Stimulated activated CD4-positive, alpha-beta T cell treated with anti-CD3 and anti-CD28 coated beads, TNF-alpha, amount 100 ng/mL, for 1 hour (primary cell): ENCODE data around the gene ACVR1.

Experiments
- DNase-seq, 3 donors: peaks; one replicate each; pipeline ENCODE4 v3.0.0-alpha.2; 2020; ENCODE audit warnings: low read depth in 3 of 3, low spot score in 1 of 3

Gene ACVR1

GRCh38 chr2:157876066-157876785, at the start of gene ACVR1:
Gene ACVR1, minus strand, starts transcription at chr2:157876330. Its CDS starts 76,837 bp downstream, at chr2:157799493.
- DNase-seq = peak; percentile 31 to 64 (median 59)

- no peak for DNase-seq
Observed at GRCh38 chr2:157925071-157925470, 48.9 kb upstream of the ACVR1 start.

GRCh38 chr2:157923598-157924217, 47.6 kb upstream of the ACVR1 start:
- DNase-seq = no peak

- DNase-seq = no peak
Observed at GRCh38 chr2:157922815-157923214, 46.7 kb upstream of the ACVR1 start.

- no peak for DNase-seq
Observed at GRCh38 chr2:157922336-157922735, 46.2 kb upstream of the ACVR1 start.

- DNase-seq = no peak
Observed at GRCh38 chr2:157920736-157921135, 44.6 kb upstream of the ACVR1 start.

GRCh38 chr2:157919181-157919580, 43.1 kb upstream of the ACVR1 start:
- DNase-seq = no peak

GRCh38 chr2:157918319-157918718, 42.2 kb upstream of the ACVR1 start:
- no peak for DNase-seq

- DNase-seq = no peak
Observed at GRCh38 chr2:157911750-157912149, 35.6 kb upstream of the ACVR1 start.

- no peak for DNase-seq
Observed at GRCh38 chr2:157911246-157911645, 35.1 kb upstream of the ACVR1 start.

- DNase-seq = no peak
Observed at GRCh38 chr2:157905092-157905491, 29.0 kb upstream of the ACVR1 start.

GRCh38 chr2:157903626-157904025, 27.5 kb upstream of the ACVR1 start:
- no peak for DNase-seq

- no peak for DNase-seq
Observed at GRCh38 chr2:157903151-157903550, 27.0 kb upstream of the ACVR1 start.

- no peak for DNase-seq
Observed at GRCh38 chr2:157902692-157903091, 26.6 kb upstream of the ACVR1 start.

- DNase-seq = no peak
Observed at GRCh38 chr2:157901325-157901724, 25.2 kb upstream of the ACVR1 start.

- no peak for DNase-seq
Observed at GRCh38 chr2:157900684-157901083, 24.6 kb upstream of the ACVR1 start.

GRCh38 chr2:157900203-157900602, 24.1 kb upstream of the ACVR1 start:
- DNase-seq = no peak

- DNase-seq = no peak
Observed at GRCh38 chr2:157899125-157899839, 23.2 kb upstream of the ACVR1 start.

GRCh38 chr2:157898591-157898996, 22.5 kb upstream of the ACVR1 start:
- DNase-seq = no peak

GRCh38 chr2:157897106-157897971, 21.2 kb upstream of the ACVR1 start:
- DNase-seq = no peak

- no peak for DNase-seq
Observed at GRCh38 chr2:157895531-157895930, 19.4 kb upstream of the ACVR1 start.
